ENCODE measurements around the gene SSTR4. TPM values are rescaled to one million over a fixed set of nuclear protein-coding genes. Genes with fewer than 3 reads are reported as not detected.

Gene SSTR4
- total RNA-seq, 1 donor from 2014 or later, result not detected

GRCh38 chr20:23010096-23010495 is 25.0 kb upstream of the SSTR4 start:
- Histone ChIP-seq H3K4me3 (no peak overlapping the region), H3K36me3 (no peaks in the 10 kb centered on the region), H3K27me3 (no peaks in the 10 kb centered on the region), H3K9me3 (no peaks in the 10 kb centered on the region), H3K4me1 (peaks cover 3% of the 10 kb centered on the region), H3K27ac (no peak overlapping the region)
- DNase-seq, result no peak
- ATAC-seq, result no peak
- intact Hi-C loops (cut with DNase I), result no loop called here
- no peak for TF ChIP-seq CTCF (IDR thresholded peaks at IDR 0.05)

- Histone ChIP-seq H3K27ac (no peak overlapping the region), H3K36me3 (no peaks in the 10 kb centered on the region), H3K4me3 (no peak overlapping the region), H3K27me3 (no peaks in the 10 kb centered on the region), H3K4me1 (peaks cover 3% of the 10 kb centered on the region), H3K9me3 (no peaks in the 10 kb centered on the region)
- intact Hi-C loops (cut with DNase I), result no loop called here
- ATAC-seq, result no peak
- DNase-seq, result no peak
- TF ChIP-seq CTCF (IDR thresholded peaks at IDR 0.05), result no peak
These were observed 23.9 kb upstream of the SSTR4 start for GRCh38 chr20:23011008-23011721.

GRCh38 chr20:23013429-23013828 is 21.7 kb upstream of the SSTR4 start:
- no peak for ATAC-seq
- TF ChIP-seq CTCF (IDR thresholded peaks at IDR 0.05), result no peak
- Histone ChIP-seq H3K36me3 (no peaks in the 10 kb centered on the region), H3K9me3 (no peaks in the 10 kb centered on the region), H3K4me3 (no peak overlapping the region), H3K4me1 (peaks cover 3% of the 10 kb centered on the region), H3K27me3 (no peaks in the 10 kb centered on the region), H3K27ac (no peak overlapping the region)
- DNase-seq, result no peak
- intact Hi-C loops (cut with DNase I), result no loop called here

GRCh38 chr20:23017516-23017915 is 17.6 kb upstream of the SSTR4 start:
- Histone ChIP-seq H3K27me3 (no peaks in the 10 kb centered on the region), H3K27ac (no peak overlapping the region), H3K4me3 (no peak overlapping the region), H3K9me3 (no peaks in the 10 kb centered on the region), H3K4me1 (no peaks in the 10 kb centered on the region), H3K36me3 (no peaks in the 10 kb centered on the region)
- intact Hi-C loops (cut with DNase I), result no loop called here
- ATAC-seq, result no peak
- no peak for DNase-seq
- TF ChIP-seq CTCF (IDR thresholded peaks at IDR 0.05), result no peak

GRCh38 chr20:23018432-23018831 is 16.7 kb upstream of the SSTR4 start:
- no peak overlapping the region for H3K4me3 ChIP-seq
- H3K36me3 ChIP-seq, result no peaks in the 10 kb centered on the region
- no peak overlapping the region for H3K27ac ChIP-seq
- no peak for TF ChIP-seq CTCF (IDR thresholded peaks at IDR 0.05)
- ATAC-seq (no peak), DNase-seq (no peak)
- H3K4me1 ChIP-seq, result no peaks in the 10 kb centered on the region
- intact Hi-C loops (cut with DNase I), result no loop called here
- H3K9me3 ChIP-seq, result no peaks in the 10 kb centered on the region
- H3K27me3 ChIP-seq, result no peaks in the 10 kb centered on the region

- intact Hi-C loops (cut with DNase I), result no loop called here
- Histone ChIP-seq H3K4me1 (no peaks in the 10 kb centered on the region), H3K27me3 (no peaks in the 10 kb centered on the region), H3K9me3 (no peaks in the 10 kb centered on the region), H3K36me3 (no peaks in the 10 kb centered on the region), H3K4me3 (no peak overlapping the region), H3K27ac (no peak overlapping the region)
- TF ChIP-seq CTCF (IDR thresholded peaks at IDR 0.05), result no peak
- ATAC-seq (no peak), DNase-seq (no peak)
These were observed 16.2 kb upstream of the SSTR4 start for GRCh38 chr20:23018941-23019340.

Data from upper lobe of right lung (tissue), 1 donor.